A549 (cell line): ENCODE data around the gene ENOX2. TPM values are rescaled to one million over a fixed set of nuclear protein-coding genes. Genes with fewer than 3 reads are reported as not detected.

Experiments
- ATAC-seq, 2 experiments: fragments of 200-7000 bp in 1 of 2; fragments of >200 bp in 1 of 2; cut with Nextera tagmentation in 1 of 2; cut with Tn5 transposase in 1 of 2; 3 replicates each; pipeline versions ENCODE4 v1.8.0 to v1.9.1; 2018 to 2020; ENCODE audit warnings: mild to moderate bottlenecking in 1 of 2, moderate library complexity in 1 of 2
- CTCF ChIA-PET: fragments of 300-600 bp; sonication (Branson Sonifier 250); formaldehyde crosslinking; extraction: SDS; loops from one replicate; lab custom pipeline; 2021; ENCODE audit warnings: antibody characterized with exemption, inconsistent platforms; lab: Yijun Ruan, JAX
- POLR2A ChIA-PET: fragments of 350-600 bp; formaldehyde crosslinking; extraction: SDS; loops from one replicate; lab custom pipeline; 2021; ENCODE audit warnings: antibody characterized with exemption, inconsistent platforms; lab: Yijun Ruan, JAX
- DNase-seq, 2 experiments: peaks; one replicate each; pipeline versions ENCODE4 v3.0.0 to v3.0.0-alpha.2; 2011 to 2016; ENCODE audit warnings: low read depth in 1 of 2, low spot score in 1 of 2
- FAIRE-seq: peaks from 2 replicates; lab custom pipeline; 2011; peaks lifted over from hg19 to GRCh38; lab: Jason Lieb, UNC
- H3K27ac ChIP-seq, 2 experiments: fragments of >200 bp; sonication (Bioruptor Twin); formaldehyde crosslinking; 3 replicates each; pipeline ENCODE4 v1.5.1; 2016 to 2017
- H3K4me1 ChIP-seq: fragments of >200 bp; sonication (Bioruptor Twin); formaldehyde crosslinking; 3 replicates; pipeline ENCODE4 v1.6.1; 2016
- H3K4me2 ChIP-seq: fragments of >200 bp; sonication (Bioruptor Twin); formaldehyde crosslinking; 3 replicates; pipeline ENCODE4 v1.6.1; 2016
- H3K4me3 ChIP-seq: fragments of >200 bp; sonication (Bioruptor Twin); formaldehyde crosslinking; 3 replicates; pipeline ENCODE4 v1.5.1; 2016
- H3K9me3 ChIP-seq: fragments of >200 bp; sonication (Bioruptor Twin); formaldehyde crosslinking; 3 replicates; pipeline ENCODE4 v1.6.1; 2016
- CBX8 ChIP-seq: fragments of 200-600 bp; sonication (generic); IDR thresholded peaks from 2 replicates; pipeline ENCODE4 v1.6.1; 2016
- CEBPB ChIP-seq, 2 experiments: fragments of >200 bp in 1 of 2; sonication (Bioruptor Twin) in 1 of 2; formaldehyde crosslinking in 1 of 2; IDR thresholded peaks; 2 replicates each; pipeline ENCODE4 v1.6.1; 2012 to 2016
- CTCF ChIP-seq: fragments of >200 bp; sonication (Bioruptor Twin); formaldehyde crosslinking; IDR thresholded peaks from 3 replicates; pipeline ENCODE4 v1.5.1; 2016
- EHF ChIP-seq: fragments of 250-450 bp; sonication (Bioruptor Pico); IDR thresholded peaks from 2 replicates; pipeline ENCODE4 v1.5.0; 2020; ENCODE audit warnings: mild to moderate bottlenecking
- FOSB ChIP-seq: fragments of 250-450 bp; sonication (Bioruptor Pico); IDR thresholded peaks from 2 replicates; pipeline ENCODE4 v1.5.0; 2020; ENCODE audit warnings: mild to moderate bottlenecking, moderate library complexity
- FOXS1 ChIP-seq: fragments of 250-450 bp; sonication (Bioruptor Pico); IDR thresholded peaks from 2 replicates; pipeline ENCODE4 v1.5.0; 2020; ENCODE audit warnings: mild to moderate bottlenecking, moderate library complexity
- JUN ChIP-seq, 2 experiments: fragments of >200 bp; sonication (Bioruptor Twin); formaldehyde crosslinking; IDR thresholded peaks; 2 replicates in 1 of 2; 3 replicates in 1 of 2; pipeline ENCODE4 v1.6.1; 2016 to 2017
- KDM1A ChIP-seq: fragments of 200-600 bp; sonication (generic); IDR thresholded peaks from 2 replicates; pipeline ENCODE4 v1.6.1; 2016; ENCODE audit warnings: low read depth, mild to moderate bottlenecking
- KDM5A ChIP-seq: fragments of 200-600 bp; sonication (generic); IDR thresholded peaks from 2 replicates; pipeline ENCODE4 v1.6.1; 2016; ENCODE audit warnings: antibody characterized with exemption, mild to moderate bottlenecking
- MAFK ChIP-seq: fragments of 450-650 bp; IDR thresholded peaks from 2 replicates; pipeline ENCODE4 v1.6.1; 2014; ENCODE audit not compliant: partially characterized antibody
- MAZ ChIP-seq: fragments of 150-350 bp; IDR thresholded peaks from 2 replicates; pipeline ENCODE4 v1.6.1; 2014; ENCODE audit warnings: antibody characterized with exemption, low read depth, low read length, borderline replicate concordance
- MYC ChIP-seq: IDR thresholded peaks from 2 replicates; pipeline ENCODE4 v1.6.1; 2012; ENCODE audit warnings: mild to moderate bottlenecking, inconsistent platforms, low read length, improper control_type of control experiment, borderline replicate concordance
- POLR2AphosphoS2 ChIP-seq: conservative IDR thresholded peaks from 2 replicates; pipeline ENCODE4 v1.6.1; 2012; ENCODE audit warnings: low read length, improper control_type of control experiment, inconsistent platforms
- RCOR1 ChIP-seq: fragments of 150-350 bp; IDR thresholded peaks from 2 replicates; pipeline ENCODE4 v1.6.1; 2014; ENCODE audit warnings: antibody characterized with exemption, low read length, low read depth
- TP53 ChIP-seq: fragments of 250-450 bp; sonication (Bioruptor Pico); IDR thresholded peaks from 2 replicates; pipeline ENCODE4 v1.5.0; 2021; ENCODE audit warnings: mild to moderate bottlenecking, moderate library complexity
- WGBS: methylation state at CpG from one replicate; pipeline ENCODE4 v1.1.6; 2017; ENCODE audit errors: missing lambda C conversion rate; 5-methylcytosine and 5-hydroxymethylcytosine counted together
- polyA plus RNA-seq, 4 experiments: library from polyadenylated mRNA; depleted of rRNA in 3 of 4; stranded (reverse); fragments of >200 nt; fragmentation: RNase III in 1 of 4; extraction: RNeasy Plus Mini Kit Qiagen cat#74134 plus additional on column Dnase treatment in 1 of 4; gene quantifications; 2 replicates in 3 of 4; 3 replicates in 1 of 4; pipeline ENCODE4 v1.2.3, GENCODE V29; 2011 to 2017
- TF ChIP-seq, protein P1 (sequence below): IDR thresholded peaks from 2 replicates; pipeline ENCODE4 v1.6.1; 2012
- TF ChIP-seq, protein P2 (sequence below): fragments of 200-600 bp; sonication (generic); IDR thresholded peaks from 2 replicates; pipeline ENCODE4 v1.6.1; 2016; ENCODE audit warnings: antibody characterized with exemption, mild to moderate bottlenecking, moderate library complexity
- TF ChIP-seq, protein P3 (sequence below): IDR thresholded peaks from 2 replicates; pipeline ENCODE4 v1.6.1; 2012
- TF ChIP-seq, protein P4 (sequence below): IDR thresholded peaks from 2 replicates; pipeline ENCODE4 v1.6.1; 2012; ENCODE audit warnings: low read depth, borderline replicate concordance

ENOX2 gene
- polyA plus RNA-seq, 2 of the 4 experiments (the other 2 are of a cell fraction): 10.3 to 35.5 TPM

DNA sequence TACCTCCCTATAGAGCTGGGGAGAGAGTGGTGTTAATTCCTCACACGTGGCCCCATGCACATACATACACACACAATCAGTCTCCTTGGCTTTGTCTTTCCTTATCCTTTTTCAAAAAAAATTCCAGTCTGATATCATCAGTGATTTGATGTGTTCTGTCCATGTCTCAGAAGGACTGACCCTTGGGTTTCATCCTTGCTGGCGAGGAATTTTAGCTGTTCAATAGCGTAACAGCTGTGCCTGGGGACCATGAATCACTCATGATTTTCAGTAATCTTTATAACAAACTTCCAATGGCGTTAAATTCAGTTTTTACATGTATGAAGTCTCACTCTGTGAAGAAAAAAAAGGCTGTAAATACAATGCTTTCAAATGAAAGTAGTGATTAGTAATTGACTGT lies 296.6 kb downstream of the ENOX2 start:
- Histone ChIP-seq H3K4me3 (no peak overlapping the region), H3K4me2 (no peak overlapping the region), H3K9me3 (no peaks in the 10 kb centered on the region), H3K27ac (no peak overlapping the region), H3K4me1 (no peaks in the 10 kb centered on the region)
- TF ChIP-seq KDM1A: no peak
- no peak for TF ChIP-seq CEBPB (IDR thresholded peaks at IDR 0.05)
- no peak for TF ChIP-seq MYC
- no peak for TF ChIP-seq TP53 (CRISPR knock-in tag)
- TF ChIP-seq FOXS1 (CRISPR knock-in tag): no peak
- no peak for TF ChIP-seq FOSB (CRISPR knock-in tag)
- TF ChIP-seq, protein P1, sequence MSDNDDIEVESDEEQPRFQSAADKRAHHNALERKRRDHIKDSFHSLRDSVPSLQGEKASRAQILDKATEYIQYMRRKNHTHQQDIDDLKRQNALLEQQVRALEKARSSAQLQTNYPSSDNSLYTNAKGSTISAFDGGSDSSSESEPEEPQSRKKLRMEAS: no peak
- TF ChIP-seq KDM5A: no peak
- ChIA-PET POLR2A (no interaction called here), CTCF (no interaction called here)
- DNase-seq: no peak
- no peak for FAIRE-seq
- 26% methylated on average over 4 of the region's 4 CpGs for WGBS
- no peak for ATAC-seq

DNA sequence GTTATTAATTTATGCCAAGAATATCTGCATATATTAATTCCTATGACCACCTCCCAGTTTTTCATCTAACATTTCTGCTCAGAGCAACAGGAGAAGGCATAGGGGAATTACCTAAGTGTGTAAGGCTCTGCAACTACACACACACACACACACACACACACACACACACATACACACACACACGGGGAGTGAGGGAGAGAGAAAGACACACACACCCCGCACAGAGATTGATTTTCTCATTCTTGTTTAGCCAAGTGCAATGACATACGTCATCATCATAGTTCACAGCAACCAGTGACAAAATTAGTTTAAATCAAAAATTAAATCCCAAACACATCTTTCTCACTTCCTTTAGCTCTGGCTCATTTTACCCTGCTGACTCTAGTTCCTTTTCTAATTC lies 298.1 kb downstream of the ENOX2 start:
- no peak overlapping the region for H3K27ac ChIP-seq
- no peak for FAIRE-seq
- TF ChIP-seq, protein P1: no peak
- TF ChIP-seq FOXS1 (CRISPR knock-in tag): no peak
- TF ChIP-seq, protein P2, sequence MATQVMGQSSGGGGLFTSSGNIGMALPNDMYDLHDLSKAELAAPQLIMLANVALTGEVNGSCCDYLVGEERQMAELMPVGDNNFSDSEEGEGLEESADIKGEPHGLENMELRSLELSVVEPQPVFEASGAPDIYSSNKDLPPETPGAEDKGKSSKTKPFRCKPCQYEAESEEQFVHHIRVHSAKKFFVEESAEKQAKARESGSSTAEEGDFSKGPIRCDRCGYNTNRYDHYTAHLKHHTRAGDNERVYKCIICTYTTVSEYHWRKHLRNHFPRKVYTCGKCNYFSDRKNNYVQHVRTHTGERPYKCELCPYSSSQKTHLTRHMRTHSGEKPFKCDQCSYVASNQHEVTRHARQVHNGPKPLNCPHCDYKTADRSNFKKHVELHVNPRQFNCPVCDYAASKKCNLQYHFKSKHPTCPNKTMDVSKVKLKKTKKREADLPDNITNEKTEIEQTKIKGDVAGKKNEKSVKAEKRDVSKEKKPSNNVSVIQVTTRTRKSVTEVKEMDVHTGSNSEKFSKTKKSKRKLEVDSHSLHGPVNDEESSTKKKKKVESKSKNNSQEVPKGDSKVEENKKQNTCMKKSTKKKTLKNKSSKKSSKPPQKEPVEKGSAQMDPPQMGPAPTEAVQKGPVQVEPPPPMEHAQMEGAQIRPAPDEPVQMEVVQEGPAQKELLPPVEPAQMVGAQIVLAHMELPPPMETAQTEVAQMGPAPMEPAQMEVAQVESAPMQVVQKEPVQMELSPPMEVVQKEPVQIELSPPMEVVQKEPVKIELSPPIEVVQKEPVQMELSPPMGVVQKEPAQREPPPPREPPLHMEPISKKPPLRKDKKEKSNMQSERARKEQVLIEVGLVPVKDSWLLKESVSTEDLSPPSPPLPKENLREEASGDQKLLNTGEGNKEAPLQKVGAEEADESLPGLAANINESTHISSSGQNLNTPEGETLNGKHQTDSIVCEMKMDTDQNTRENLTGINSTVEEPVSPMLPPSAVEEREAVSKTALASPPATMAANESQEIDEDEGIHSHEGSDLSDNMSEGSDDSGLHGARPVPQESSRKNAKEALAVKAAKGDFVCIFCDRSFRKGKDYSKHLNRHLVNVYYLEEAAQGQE: no peak
- TF ChIP-seq, protein P3, sequence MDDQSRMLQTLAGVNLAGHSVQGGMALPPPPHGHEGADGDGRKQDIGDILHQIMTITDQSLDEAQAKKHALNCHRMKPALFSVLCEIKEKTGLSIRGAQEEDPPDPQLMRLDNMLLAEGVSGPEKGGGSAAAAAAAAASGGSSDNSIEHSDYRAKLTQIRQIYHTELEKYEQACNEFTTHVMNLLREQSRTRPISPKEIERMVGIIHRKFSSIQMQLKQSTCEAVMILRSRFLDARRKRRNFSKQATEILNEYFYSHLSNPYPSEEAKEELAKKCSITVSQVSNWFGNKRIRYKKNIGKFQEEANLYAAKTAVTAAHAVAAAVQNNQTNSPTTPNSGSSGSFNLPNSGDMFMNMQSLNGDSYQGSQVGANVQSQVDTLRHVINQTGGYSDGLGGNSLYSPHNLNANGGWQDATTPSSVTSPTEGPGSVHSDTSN: no peak
- TF ChIP-seq CTCF: no peak
- TF ChIP-seq MAZ: no peak
- no peak for TF ChIP-seq CBX8
- TF ChIP-seq RCOR1: no peak
- TF ChIP-seq EHF: no peak
- TF ChIP-seq JUN (IDR thresholded peaks at IDR 0.05): no peak
- TF ChIP-seq, all 56 proteins: peak for 0
- CTCF ChIA-PET: no interaction called here
- H3K4me2 ChIP-seq: no peak overlapping the region
- H3K4me3 ChIP-seq: no peak overlapping the region
- no peaks in the 10 kb centered on the region for H3K9me3 ChIP-seq
- WGBS: 68% methylated on average over 3 of the region's 3 CpGs
- H3K4me1 ChIP-seq: no peaks in the 10 kb centered on the region
- POLR2A ChIA-PET: no interaction called here
- ATAC-seq (no peak), DNase-seq (no peak)

- ChIA-PET CTCF (no interaction called here), POLR2A (no interaction called here)
- 69% methylated on average over 9 of the region's 9 CpGs for WGBS
- no peak overlapping the region for H3K4me2 ChIP-seq
- DNase-seq: no peak
- no peak overlapping the region for H3K4me3 ChIP-seq
- no peaks in the 10 kb centered on the region for H3K9me3 ChIP-seq
- ATAC-seq: no peak
- no peak overlapping the region for H3K27ac ChIP-seq
- H3K4me1 ChIP-seq: no peaks in the 10 kb centered on the region
- no peak for FAIRE-seq
- TF ChIP-seq POLR2AphosphoS2: no peak
- TF ChIP-seq, protein P4, sequence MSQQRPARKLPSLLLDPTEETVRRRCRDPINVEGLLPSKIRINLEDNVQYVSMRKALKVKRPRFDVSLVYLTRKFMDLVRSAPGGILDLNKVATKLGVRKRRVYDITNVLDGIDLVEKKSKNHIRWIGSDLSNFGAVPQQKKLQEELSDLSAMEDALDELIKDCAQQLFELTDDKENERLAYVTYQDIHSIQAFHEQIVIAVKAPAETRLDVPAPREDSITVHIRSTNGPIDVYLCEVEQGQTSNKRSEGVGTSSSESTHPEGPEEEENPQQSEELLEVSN: no peak
- peak; percentile 69 for TF ChIP-seq MAFK
- TF ChIP-seq, all 56 proteins: peak for 1
These were observed 308.5 kb downstream of the ENOX2 start for GRCh38 chrX:130594453-130594916.
